Testis (tissue), 2 donors: ENCODE measurements around the gene SACM1L.

ENCODE experiments used
- CTCF ChIP-seq, 3 experiments: fragments of 450-650 bp in 2 of 3; fragments of 200-600 bp in 1 of 3; sonication (generic) in 1 of 3; IDR thresholded peaks; one replicate each; pipeline ENCODE4 v1.5.1; 2016 to 2019; ENCODE audit warnings: antibody characterized with exemption in 3 of 3, mild to moderate bottlenecking in 2 of 3, moderate library complexity in 1 of 3
- POLR2A ChIP-seq: fragments of 450-650 bp; IDR thresholded peaks from one replicate; pipeline ENCODE4 v1.6.1; 2017; ENCODE audit warnings: antibody characterized with exemption, mild to moderate bottlenecking, moderate library complexity

- TF ChIP-seq POLR2A (no peak), CTCF (IDR thresholded peaks at IDR 0.05) (no peak)
These were observed 57.1 kb downstream of the SACM1L start for GRCh38 chr3:45746165-45746776.
